GM23338 (cell line): ENCODE results near the gene AHNAK. TPM values are rescaled to one million over a fixed set of nuclear protein-coding genes. Genes with fewer than 3 reads are reported as not detected.

Experiments used
- ATAC-seq: fragments of 200-7000 bp; cut with Tn5 transposase; 3 replicates; pipeline ENCODE4 v1.9.1; 2020
- DNase-seq: peaks from one replicate; pipeline ENCODE4 v3.0.0-alpha.2; 2015; ENCODE audit warnings: low spot score
- H2AFZ ChIP-seq: fragments of 200-600 bp; sonication (generic); 2 replicates; pipeline ENCODE4 v1.8.0; 2016; ENCODE audit warnings: antibody characterized with exemption, mild to moderate bottlenecking, moderate library complexity
- H3F3A ChIP-seq: fragments of 200-600 bp; sonication (generic); replicated peaks from 2 replicates; pipeline ENCODE4 v1.8.0; 2017; ENCODE audit warnings: antibody characterized with exemption, mixed run types, low read depth
- H3K27ac ChIP-seq: fragments of 200-600 bp; sonication (generic); 2 replicates; pipeline ENCODE4 v1.6.1; 2016; ENCODE audit warnings: low read depth
- H3K27me3 ChIP-seq: fragments of 200-600 bp; sonication (generic); 2 replicates; pipeline ENCODE4 v1.8.0; 2016; ENCODE audit warnings: mild to moderate bottlenecking, mixed run types, moderate library complexity; ENCODE audit not compliant: insufficient read depth
- H3K36me3 ChIP-seq: fragments of 200-600 bp; sonication (generic); 2 replicates; pipeline ENCODE4 v1.8.0; 2016; ENCODE audit warnings: mild to moderate bottlenecking; ENCODE audit not compliant: insufficient read depth
- H3K4me1 ChIP-seq: fragments of 200-600 bp; sonication (generic); 2 replicates; pipeline ENCODE4 v1.8.0; 2016; ENCODE audit warnings: mild to moderate bottlenecking, moderate library complexity; ENCODE audit not compliant: insufficient read depth
- H3K4me2 ChIP-seq: fragments of 200-600 bp; sonication (generic); 2 replicates; pipeline ENCODE4 v1.7.1; 2017; ENCODE audit warnings: mixed run types
- H3K4me3 ChIP-seq: fragments of 200-600 bp; sonication (generic); 2 replicates; pipeline ENCODE4 v1.6.1; 2016; ENCODE audit warnings: mixed run types
- H3K79me2 ChIP-seq: fragments of 200-600 bp; sonication (generic); replicated peaks from 2 replicates; pipeline ENCODE4 v1.8.0; 2017; ENCODE audit warnings: mild to moderate bottlenecking; ENCODE audit not compliant: insufficient read depth
- H3K9me2 ChIP-seq: fragments of 200-600 bp; sonication (generic); 2 replicates; pipeline ENCODE4 v1.8.0; 2017; ENCODE audit not compliant: insufficient read depth
- H4K20me1 ChIP-seq: fragments of 200-600 bp; sonication (generic); replicated peaks from 2 replicates; pipeline ENCODE4 v1.8.0; 2017; ENCODE audit warnings: mild to moderate bottlenecking; ENCODE audit not compliant: insufficient read depth
- H3K27ac Mint-ChIP-seq: 2 replicates; pipeline ENCODE4 v1.8.0; 2020; ENCODE audit warnings: inconsistent platforms, mild to moderate bottlenecking, moderate library complexity, mixed read lengths
- H3K27me3 Mint-ChIP-seq: 3 replicates; pipeline ENCODE4 v1.8.0; 2022; ENCODE audit warnings: low read depth, mild to moderate bottlenecking, moderate library complexity, mixed read lengths, inconsistent platforms; ENCODE audit not compliant: insufficient read depth, poor library complexity
- H3K36me3 Mint-ChIP-seq: 3 replicates; pipeline ENCODE4 v1.8.0; 2021; ENCODE audit warnings: low read depth, mild to moderate bottlenecking, inconsistent platforms, moderate library complexity, mixed read lengths
- H3K4me1 Mint-ChIP-seq: 3 replicates; pipeline ENCODE4 v1.8.0; 2020; ENCODE audit warnings: mild to moderate bottlenecking, inconsistent platforms, mixed read lengths
- H3K4me3 Mint-ChIP-seq: 3 replicates; pipeline ENCODE4 v1.8.0; 2021; ENCODE audit warnings: moderate library complexity, mild to moderate bottlenecking, inconsistent platforms, mixed read lengths
- H3K9me3 Mint-ChIP-seq: 3 replicates; pipeline ENCODE4 v1.8.0; 2020; ENCODE audit warnings: moderate library complexity, mild to moderate bottlenecking, inconsistent platforms, mixed read lengths
- CREB1 ChIP-seq: fragments of 250-450 bp; sonication (Bioruptor Pico); IDR thresholded peaks from 2 replicates; pipeline ENCODE4 v1.5.0; 2020; ENCODE audit warnings: low read depth, mild to moderate bottlenecking, moderate library complexity
- JUNB ChIP-seq: IDR thresholded peaks from one replicate; pipeline ENCODE4 v1.6.1; 2016; ENCODE audit warnings: antibody characterized with exemption; ENCODE audit not compliant: unreplicated experiment
- POLR2AphosphoS5 ChIP-seq: IDR thresholded peaks from 2 replicates; pipeline ENCODE4 v1.6.1; 2016; ENCODE audit warnings: antibody characterized with exemption, low read depth
- STAT1 ChIP-seq: IDR thresholded peaks from one replicate; pipeline ENCODE4 v1.6.1; 2016; ENCODE audit warnings: antibody characterized with exemption; ENCODE audit not compliant: unreplicated experiment
- ZNF114 ChIP-seq: fragments of 250-450 bp; sonication (Bioruptor Pico); IDR thresholded peaks from 2 replicates; pipeline ENCODE4 v1.5.0; 2020; ENCODE audit warnings: mild to moderate bottlenecking, moderate library complexity
- ZNF331 ChIP-seq: fragments of 250-450 bp; sonication (Bioruptor Pico); IDR thresholded peaks from 2 replicates; pipeline ENCODE4 v1.5.0; 2020; ENCODE audit warnings: low read depth, mild to moderate bottlenecking, moderate library complexity
- ZNF462 ChIP-seq: fragments of 250-450 bp; sonication (Bioruptor Pico); IDR thresholded peaks from 2 replicates; pipeline ENCODE4 v1.5.0; 2020; ENCODE audit warnings: mild to moderate bottlenecking, moderate library complexity
- polyA plus RNA-seq: library from polyadenylated mRNA; unstranded; fragments of >200 nt; fragmentation: Nextera tagmentation; extraction: Ambion mirVana; gene quantifications from 2 replicates; pipeline ENCODE4 v1.2.1, GENCODE V29; 2016
- total RNA-seq: library from RNA; depleted of rRNA; stranded (reverse); fragments of >200 nt; shearing (Covaris generic); gene quantifications from 2 replicates; pipeline ENCODE4 v1.2.3, GENCODE V29; 2014
- TF ChIP-seq, protein P1 (sequence below), 2 experiments: fragments of 200-600 bp in 1 of 2; sonication (generic) in 1 of 2; conservative IDR thresholded peaks; 2 replicates each; pipeline versions ENCODE4 v1.5.1 to v1.6.1; 2016 to 2017; ENCODE audit warnings: antibody characterized with exemption in 2 of 2, low read depth in 2 of 2, mild to moderate bottlenecking in 2 of 2, moderate library complexity in 1 of 2
- TF ChIP-seq, protein P2 (sequence below): IDR thresholded peaks from one replicate; pipeline ENCODE4 v1.6.1; 2018; ENCODE audit warnings: antibody characterized with exemption; ENCODE audit not compliant: unreplicated experiment

AHNAK gene
- total and polyA plus RNA-seq, 2 experiments from 2014 or later: 0.91 to 2.1 TPM

GRCh38 chr11:62500650-62501030 lies 46.0 kb downstream of the AHNAK start (continued):
- TF ChIP-seq, protein P1, sequence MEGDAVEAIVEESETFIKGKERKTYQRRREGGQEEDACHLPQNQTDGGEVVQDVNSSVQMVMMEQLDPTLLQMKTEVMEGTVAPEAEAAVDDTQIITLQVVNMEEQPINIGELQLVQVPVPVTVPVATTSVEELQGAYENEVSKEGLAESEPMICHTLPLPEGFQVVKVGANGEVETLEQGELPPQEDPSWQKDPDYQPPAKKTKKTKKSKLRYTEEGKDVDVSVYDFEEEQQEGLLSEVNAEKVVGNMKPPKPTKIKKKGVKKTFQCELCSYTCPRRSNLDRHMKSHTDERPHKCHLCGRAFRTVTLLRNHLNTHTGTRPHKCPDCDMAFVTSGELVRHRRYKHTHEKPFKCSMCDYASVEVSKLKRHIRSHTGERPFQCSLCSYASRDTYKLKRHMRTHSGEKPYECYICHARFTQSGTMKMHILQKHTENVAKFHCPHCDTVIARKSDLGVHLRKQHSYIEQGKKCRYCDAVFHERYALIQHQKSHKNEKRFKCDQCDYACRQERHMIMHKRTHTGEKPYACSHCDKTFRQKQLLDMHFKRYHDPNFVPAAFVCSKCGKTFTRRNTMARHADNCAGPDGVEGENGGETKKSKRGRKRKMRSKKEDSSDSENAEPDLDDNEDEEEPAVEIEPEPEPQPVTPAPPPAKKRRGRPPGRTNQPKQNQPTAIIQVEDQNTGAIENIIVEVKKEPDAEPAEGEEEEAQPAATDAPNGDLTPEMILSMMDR (conservative IDR thresholded peaks at IDR 0.05; ENCODE audit: low read depth in 2 of 2): no peak
- no peak for TF ChIP-seq ZNF114 (CRISPR knock-in tag)
- no peak for TF ChIP-seq POLR2AphosphoS5
- no peak for TF ChIP-seq CREB1 (CRISPR knock-in tag)
- no peak for TF ChIP-seq JUNB

GRCh38 chr11:62499944-62500649 lies 46.5 kb downstream of the AHNAK start:
- peak overlapping the region; percentile 46; the same call in 1 of the 2 replicates for H3K27ac Mint-ChIP-seq
- H3K4me1 Mint-ChIP-seq: peaks cover 39% of the 10 kb centered on the region
- H3K4me3 ChIP-seq: no peak overlapping the region
- ATAC-seq (peak; percentile 51), DNase-seq (peak; percentile 71)
- no peak overlapping the region for H3K4me3 Mint-ChIP-seq
- no peaks in the 10 kb centered on the region for H3K9me2 ChIP-seq
- H4K20me1 ChIP-seq: no peaks in the 10 kb centered on the region
- no peaks in the 10 kb centered on the region for H3K9me3 Mint-ChIP-seq
- H3K4me1 ChIP-seq: peaks cover 26% of the 10 kb centered on the region
- H3K36me3 Mint-ChIP-seq: no peaks in the 10 kb centered on the region
- no peak overlapping the region for H3K4me2 ChIP-seq
- no peak overlapping the region for H3K27ac ChIP-seq
- H3K36me3 ChIP-seq: no peaks in the 10 kb centered on the region
- H3K79me2 ChIP-seq: no peaks in the 10 kb centered on the region
- H3K27me3 Mint-ChIP-seq: peaks cover 10% of the 10 kb centered on the region
- peaks cover 5% of the 10 kb centered on the region for H3K27me3 ChIP-seq
- H3F3A ChIP-seq: no peaks in the 10 kb centered on the region; the same call in 1 of the 2 replicates
- 0 out of 2 replicates have a peak overlapping the region, but pooled peaks have one; percentile 52 for H2AFZ ChIP-seq
- TF ChIP-seq ZNF462 (no peak), STAT1 (no peak), JUNB (no peak), ZNF331 (CRISPR knock-in tag) (no peak), POLR2AphosphoS5 (no peak), CREB1 (CRISPR knock-in tag) (no peak), ZNF114 (CRISPR knock-in tag) (no peak)
- TF ChIP-seq, protein P2, sequence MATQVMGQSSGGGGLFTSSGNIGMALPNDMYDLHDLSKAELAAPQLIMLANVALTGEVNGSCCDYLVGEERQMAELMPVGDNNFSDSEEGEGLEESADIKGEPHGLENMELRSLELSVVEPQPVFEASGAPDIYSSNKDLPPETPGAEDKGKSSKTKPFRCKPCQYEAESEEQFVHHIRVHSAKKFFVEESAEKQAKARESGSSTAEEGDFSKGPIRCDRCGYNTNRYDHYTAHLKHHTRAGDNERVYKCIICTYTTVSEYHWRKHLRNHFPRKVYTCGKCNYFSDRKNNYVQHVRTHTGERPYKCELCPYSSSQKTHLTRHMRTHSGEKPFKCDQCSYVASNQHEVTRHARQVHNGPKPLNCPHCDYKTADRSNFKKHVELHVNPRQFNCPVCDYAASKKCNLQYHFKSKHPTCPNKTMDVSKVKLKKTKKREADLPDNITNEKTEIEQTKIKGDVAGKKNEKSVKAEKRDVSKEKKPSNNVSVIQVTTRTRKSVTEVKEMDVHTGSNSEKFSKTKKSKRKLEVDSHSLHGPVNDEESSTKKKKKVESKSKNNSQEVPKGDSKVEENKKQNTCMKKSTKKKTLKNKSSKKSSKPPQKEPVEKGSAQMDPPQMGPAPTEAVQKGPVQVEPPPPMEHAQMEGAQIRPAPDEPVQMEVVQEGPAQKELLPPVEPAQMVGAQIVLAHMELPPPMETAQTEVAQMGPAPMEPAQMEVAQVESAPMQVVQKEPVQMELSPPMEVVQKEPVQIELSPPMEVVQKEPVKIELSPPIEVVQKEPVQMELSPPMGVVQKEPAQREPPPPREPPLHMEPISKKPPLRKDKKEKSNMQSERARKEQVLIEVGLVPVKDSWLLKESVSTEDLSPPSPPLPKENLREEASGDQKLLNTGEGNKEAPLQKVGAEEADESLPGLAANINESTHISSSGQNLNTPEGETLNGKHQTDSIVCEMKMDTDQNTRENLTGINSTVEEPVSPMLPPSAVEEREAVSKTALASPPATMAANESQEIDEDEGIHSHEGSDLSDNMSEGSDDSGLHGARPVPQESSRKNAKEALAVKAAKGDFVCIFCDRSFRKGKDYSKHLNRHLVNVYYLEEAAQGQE: no peak
- TF ChIP-seq, protein P1 (conservative IDR thresholded peaks at IDR 0.05; ENCODE audit: low read depth in 2 of 2): no peak
